IPS-NIHi7 (cell line): ENCODE measurements around the gene POLR3GL.
"Not testable (repeated sequence)": the region's sequence is repeated elsewhere in the genome, so short reads cannot be mapped to it uniquely, and the experiment has no call there.

Experiments used
- DNase-seq: peaks from one replicate; pipeline ENCODE4 v3.0.0; 2012; ENCODE audit warnings: mixed read lengths; ENCODE audit errors: extremely low spot score

The POLR3GL gene

GRCh38 chr1:145964328-145965118, at the start of gene POLR3GL, which contains the start of gene ANKRD34A:
Gene POLR3GL, plus strand, starts transcription at chr1:145964690. Its CDS starts 10,176 bp downstream, at chr1:145974866.
Gene ANKRD34A, minus strand, starts transcription at chr1:145964575. Its CDS starts 2,816 bp downstream, at chr1:145961759.
- DNase-seq = peak; percentile 89

- DNase-seq = no peak
Observed at GRCh38 chr1:145916745-145917144, 47.7 kb upstream of the POLR3GL start.

GRCh38 chr1:145917595-145917994, 46.9 kb upstream of the POLR3GL start:
- DNase-seq = no peak

GRCh38 chr1:145918144-145918991, 46.1 kb upstream of the POLR3GL start, which contains the start of gene PEX11B:
Gene PEX11B, minus strand, starts transcription at chr1:145918717. Its CDS starts 29 bp downstream, at chr1:145918688.
- peak; percentile 87 for DNase-seq

GRCh38 chr1:145918992-145919939, 45.2 kb upstream of the POLR3GL start:
- peak; percentile 48 for DNase-seq

GRCh38 chr1:145920297-145920696, 44.2 kb upstream of the POLR3GL start:
- not testable (repeated sequence) for DNase-seq

- no peak for DNase-seq
Observed at GRCh38 chr1:145922266-145922665, 42.2 kb upstream of the POLR3GL start.

GRCh38 chr1:145926686-145927062, 37.8 kb upstream of the POLR3GL start:
- no peak for DNase-seq

GRCh38 chr1:145927063-145927886, 37.2 kb upstream of the POLR3GL start, which contains the start of gene RBM8A:
Gene RBM8A, minus strand, starts transcription at chr1:145927484. Its CDS starts 58 bp downstream, at chr1:145927426.
- peak; percentile 88 for DNase-seq

GRCh38 chr1:145927916-145928643, 36.4 kb upstream of the POLR3GL start:
- no peak for DNase-seq

GRCh38 chr1:145932522-145933009, 31.9 kb upstream of the POLR3GL start:
- DNase-seq = not testable (repeated sequence)

- no peak for DNase-seq
Observed at GRCh38 chr1:145935708-145936107, 28.8 kb upstream of the POLR3GL start.

- DNase-seq = no peak
Observed at GRCh38 chr1:145936247-145936646, 28.2 kb upstream of the POLR3GL start.

GRCh38 chr1:145937436-145937835, 27.1 kb upstream of the POLR3GL start:
- no peak for DNase-seq

- DNase-seq = no peak
Observed at GRCh38 chr1:145942405-145942804, 22.1 kb upstream of the POLR3GL start.

GRCh38 chr1:145942871-145943270, 21.6 kb upstream of the POLR3GL start:
- no peak for DNase-seq

- DNase-seq = no peak
Observed at GRCh38 chr1:145944532-145944931, 20.0 kb upstream of the POLR3GL start.

GRCh38 chr1:145946477-145946986, 18.0 kb upstream of the POLR3GL start:
- no peak for DNase-seq

GRCh38 chr1:145947551-145947950, 16.9 kb upstream of the POLR3GL start:
- DNase-seq = peak; percentile 36
